GM21576 (cell line): ENCODE measurements around the gene BCL2.
A peak's percentile ranks its signal among the peaks of the same experiment; 100 is the strongest.
"Not testable (repeated sequence)": the region's sequence is repeated elsewhere in the genome, so short reads cannot be mapped to it uniquely, and the experiment has no call there.

ENCODE experiments used
- ATAC-seq: cut with Tn5 transposase; IDR thresholded peaks from one replicate; pipeline ENCODE4 v1.9.1; 2021; ENCODE audit warnings: mild to moderate bottlenecking, moderate library complexity; ENCODE audit not compliant: unreplicated experiment

BCL2 gene

GRCh38 chr18:63319383-63320122 is at the start of gene BCL2:
TSS of gene BCL2 (minus strand) at chr18:63319769.
- peak; percentile 5 for ATAC-seq

DNA sequence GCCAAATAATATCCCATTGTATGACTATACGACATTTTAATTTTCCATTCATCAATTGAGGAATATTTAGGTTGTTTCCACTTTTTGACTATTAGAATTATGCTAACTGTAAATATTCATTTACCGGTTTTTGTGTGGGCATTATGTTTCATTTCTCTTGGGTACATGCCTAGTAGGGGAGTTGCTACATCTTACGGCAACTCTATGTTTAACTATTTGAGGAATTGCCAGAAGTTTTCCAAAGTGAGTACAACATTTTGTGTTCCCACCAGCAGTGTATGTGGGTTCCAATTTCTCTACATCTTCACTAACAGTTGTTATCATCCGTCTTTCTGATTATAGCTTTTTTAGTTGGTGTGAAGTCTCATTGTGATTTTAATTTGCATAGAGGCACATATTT is 49.0 kb upstream of the BCL2 start:
- ATAC-seq: no peak

DNA sequence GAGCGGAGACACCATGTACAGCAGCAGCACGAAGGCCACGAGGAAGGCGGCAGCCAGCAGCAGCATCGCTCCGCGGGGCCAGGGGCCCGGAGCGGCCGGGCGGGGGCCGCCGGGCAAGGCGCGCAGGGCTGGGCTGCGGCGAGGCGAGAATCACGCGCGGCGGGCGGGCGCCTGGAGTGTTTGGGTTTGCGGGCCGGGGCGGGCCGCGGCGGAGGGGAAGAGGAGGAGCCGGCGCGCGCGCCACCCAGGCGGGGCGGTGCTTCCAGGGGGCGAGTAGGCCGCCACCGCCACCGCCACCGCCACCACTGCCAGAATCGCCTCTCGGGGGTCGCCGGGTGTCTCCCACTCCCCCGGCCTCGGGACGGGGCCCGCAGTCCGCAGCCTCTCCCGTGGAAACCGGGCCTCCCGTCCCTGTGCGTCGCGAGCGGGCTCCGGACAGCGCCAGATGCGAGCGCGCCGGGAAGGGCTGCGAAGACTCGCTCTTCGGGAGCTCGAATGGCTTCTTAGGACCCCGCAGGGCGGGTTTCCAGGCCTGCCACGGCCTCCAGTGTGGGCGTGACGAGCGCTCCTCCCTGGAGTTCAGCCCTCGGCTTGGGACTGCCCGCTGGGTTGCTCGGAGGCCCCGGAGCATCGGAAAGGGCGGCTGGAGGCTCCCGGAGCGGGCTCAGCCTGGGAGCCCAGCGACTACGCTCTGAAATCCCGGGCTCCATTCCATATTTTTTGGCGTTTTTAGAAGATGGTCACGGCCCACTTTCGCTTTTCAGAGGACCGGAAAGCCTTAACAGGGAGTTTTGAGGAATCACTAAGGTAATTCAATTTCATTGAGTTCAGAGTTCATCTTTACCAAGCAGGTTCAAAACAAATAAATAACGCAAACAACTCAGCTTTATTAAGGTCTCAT is 47.7 kb upstream of the BCL2 start, which contains the start of gene KDSR:
KDSR (minus strand) TSS at position 154 of the 901 bp plus-strand sequence; CDS start at position 66, 88 bp downstream.
- ATAC-seq: peak; percentile 84

DNA sequence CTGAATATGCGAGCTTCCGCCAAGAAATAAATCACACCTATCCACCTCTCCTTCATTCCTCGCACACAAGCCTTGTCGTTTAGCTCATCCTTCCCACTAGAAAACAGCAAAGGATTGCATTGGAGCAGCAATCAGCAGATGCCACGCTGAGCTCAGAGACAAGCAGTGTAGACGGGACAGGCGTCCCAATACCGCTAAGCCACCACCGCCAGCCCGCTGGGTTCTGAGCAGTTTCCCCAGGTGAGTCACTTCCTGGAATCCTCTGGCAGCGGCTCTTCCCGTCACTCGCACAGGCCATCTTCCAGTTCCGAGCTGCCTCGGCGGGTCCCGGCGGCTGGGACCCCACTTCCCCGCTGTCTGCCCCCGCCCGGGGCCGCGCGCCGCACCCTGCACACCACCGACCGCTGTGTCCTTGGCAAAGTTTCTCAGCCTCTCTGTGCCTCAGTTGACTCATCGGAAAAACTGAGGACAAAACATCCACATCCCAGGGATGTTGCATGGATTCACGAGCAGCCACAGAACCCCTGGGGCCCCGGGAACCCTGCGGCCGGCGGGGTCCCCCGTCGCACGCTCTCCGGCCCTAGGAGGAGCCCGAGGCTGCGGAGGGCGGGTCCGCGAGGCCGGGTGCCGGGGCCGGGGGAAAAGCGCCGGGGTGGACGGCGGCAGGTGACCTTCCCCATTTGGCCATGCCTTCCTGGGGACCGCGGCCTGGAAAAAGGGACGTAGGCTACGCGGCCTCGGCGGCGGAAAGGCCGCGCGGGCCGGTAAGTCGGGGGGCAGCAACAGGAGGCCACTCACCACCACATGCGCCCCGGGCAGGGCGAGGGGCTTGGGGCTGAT is 46.9 kb upstream of the BCL2 start:
- ATAC-seq: peak; percentile 35

DNA sequence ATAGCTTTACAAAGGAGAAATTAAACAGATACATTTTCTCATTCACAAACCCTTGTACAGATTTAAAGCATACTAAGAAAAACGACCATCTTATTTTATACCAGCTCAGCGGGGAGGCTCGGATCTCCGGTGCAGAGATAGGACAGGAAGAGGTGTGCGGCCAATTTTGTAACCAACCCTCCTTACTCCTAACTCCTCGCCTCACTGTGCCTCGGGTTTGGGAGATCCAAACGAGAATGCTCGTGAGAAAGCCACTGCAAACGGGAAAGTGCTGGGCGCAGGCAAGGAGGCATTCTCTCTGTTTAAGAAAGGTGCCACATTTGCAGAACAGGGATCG is 46.3 kb upstream of the BCL2 start:
- ATAC-seq: no peak

- ATAC-seq: no peak
Measured at GRCh38 chr18:63363951-63364350, 44.4 kb upstream of the BCL2 start.

- ATAC-seq: not testable (repeated sequence)
Measured at GRCh38 chr18:63363420-63363819, 43.9 kb upstream of the BCL2 start.

DNA sequence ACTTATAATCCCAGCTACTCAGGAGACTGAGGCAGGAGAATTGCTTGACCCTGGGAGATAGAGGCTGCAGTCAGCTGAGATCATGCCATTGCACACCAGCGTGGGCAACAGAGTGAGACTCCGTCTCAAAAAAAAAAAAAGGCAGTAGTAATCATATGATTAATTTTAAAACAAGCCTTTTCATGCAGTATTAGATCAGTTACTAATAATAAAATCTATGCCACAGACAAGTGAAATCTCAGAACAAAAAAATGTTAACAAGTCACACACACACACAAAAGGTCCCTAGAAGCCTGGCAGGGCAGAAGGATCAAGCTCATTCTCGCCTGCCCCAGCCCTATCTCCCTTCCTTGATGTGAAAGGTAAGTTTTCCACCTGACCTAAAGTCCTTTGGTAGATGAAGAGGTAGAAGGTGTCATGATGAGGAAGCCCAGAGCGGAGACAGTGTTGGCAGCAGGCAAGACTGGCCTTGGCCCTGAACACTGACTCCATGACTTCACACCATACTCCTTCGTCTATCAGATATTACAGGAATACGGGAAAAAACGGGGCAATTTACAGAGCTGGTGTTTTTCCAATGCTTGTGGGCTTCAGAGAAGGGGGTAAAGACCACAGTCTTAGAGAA is 36.8 kb upstream of the BCL2 start:
- no peak for ATAC-seq

DNA sequence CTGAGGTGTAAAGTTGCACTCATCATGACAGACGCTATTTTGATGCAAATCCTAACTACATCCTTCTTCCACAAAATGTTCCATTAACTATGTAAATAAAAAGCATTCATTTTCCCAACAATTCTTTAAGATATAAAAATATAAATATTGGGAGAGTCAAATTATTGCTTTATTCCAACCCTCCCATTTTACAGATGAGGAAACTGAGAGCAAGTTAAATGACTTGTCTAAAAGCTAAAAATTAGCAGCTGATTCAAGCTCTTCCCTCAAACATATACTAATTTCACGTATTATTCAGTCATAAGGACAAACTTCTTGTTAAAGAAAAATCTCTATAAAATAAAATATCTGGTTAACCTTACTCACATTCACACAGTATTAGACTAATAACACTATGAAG is 30.7 kb upstream of the BCL2 start:
- ATAC-seq: no peak

GRCh38 chr18:63348508-63349136 is 29.1 kb upstream of the BCL2 start:
- no peak for ATAC-seq

GRCh38 chr18:63346480-63347183 is 27.1 kb upstream of the BCL2 start:
- ATAC-seq: no peak

GRCh38 chr18:63346031-63346430 is 26.5 kb upstream of the BCL2 start:
- no peak for ATAC-seq

- ATAC-seq: no peak
Measured at GRCh38 chr18:63344918-63345317, 25.3 kb upstream of the BCL2 start.

DNA sequence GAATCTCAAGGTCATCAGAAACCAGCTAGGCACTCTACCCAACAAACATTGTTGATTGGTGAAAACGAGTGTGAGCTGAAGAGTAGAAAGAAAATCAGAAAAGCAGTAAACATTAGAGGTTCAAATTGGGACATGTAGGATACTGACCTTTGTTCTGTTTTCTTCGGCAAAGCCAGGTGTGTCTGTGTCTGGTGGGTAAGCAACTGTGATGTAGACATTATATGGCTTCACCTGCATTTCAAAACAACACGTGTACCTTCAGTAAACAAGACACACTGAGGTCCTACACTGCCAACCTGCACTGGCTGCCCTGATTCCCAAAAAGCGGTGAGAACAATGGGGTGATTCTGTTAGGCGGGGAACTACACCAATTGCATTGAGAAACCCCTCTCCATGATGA is 24.7 kb upstream of the BCL2 start:
- ATAC-seq: no peak

GRCh38 chr18:63342206-63342605 is 22.6 kb upstream of the BCL2 start:
- no peak for ATAC-seq

GRCh38 chr18:63339920-63340484 is 20.4 kb upstream of the BCL2 start:
- ATAC-seq: no peak

GRCh38 chr18:63336366-63337099 is 17.0 kb upstream of the BCL2 start:
- no peak for ATAC-seq

DNA sequence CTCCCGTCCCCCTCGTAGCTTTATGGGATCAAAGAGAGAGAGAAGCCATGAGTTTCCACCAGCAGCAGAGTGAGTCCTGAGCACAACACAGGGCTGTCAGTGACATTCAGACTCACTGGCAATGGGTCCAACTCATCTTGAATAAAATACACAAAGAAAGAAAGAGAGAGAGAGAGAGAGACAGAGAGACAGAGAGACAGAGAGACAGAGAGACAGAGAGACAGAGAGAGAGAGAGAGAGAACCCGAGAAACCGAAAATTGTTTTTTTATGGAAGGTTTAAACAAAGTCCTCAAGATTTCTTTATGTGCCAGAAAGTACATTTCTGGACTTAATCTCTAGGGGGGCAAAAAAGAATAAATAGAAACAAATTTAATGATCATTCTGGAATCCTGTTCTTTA is 11.5 kb upstream of the BCL2 start:
- ATAC-seq: no peak
